22Rv1 (cell line): ENCODE measurements around the gene KLHL25.

Experiments
- H3K27ac ChIP-seq: fragments of 450-650 bp; 2 replicates; pipeline ENCODE4 v1.5.1; 2017
- ZFX ChIP-seq: fragments of 450-650 bp; IDR thresholded peaks from 2 replicates; pipeline ENCODE4 v1.6.1; 2017; ENCODE audit warnings: antibody characterized with exemption, borderline replicate concordance
- TF ChIP-seq, protein P1 (sequence below): fragments of 450-650 bp; IDR thresholded peaks from 2 replicates; pipeline ENCODE4 v1.5.1; 2017; ENCODE audit warnings: mild to moderate bottlenecking

Gene KLHL25

GRCh38 chr15:85763157-85763556 is 31.6 kb downstream of the KLHL25 start:
- TF ChIP-seq, protein P1, sequence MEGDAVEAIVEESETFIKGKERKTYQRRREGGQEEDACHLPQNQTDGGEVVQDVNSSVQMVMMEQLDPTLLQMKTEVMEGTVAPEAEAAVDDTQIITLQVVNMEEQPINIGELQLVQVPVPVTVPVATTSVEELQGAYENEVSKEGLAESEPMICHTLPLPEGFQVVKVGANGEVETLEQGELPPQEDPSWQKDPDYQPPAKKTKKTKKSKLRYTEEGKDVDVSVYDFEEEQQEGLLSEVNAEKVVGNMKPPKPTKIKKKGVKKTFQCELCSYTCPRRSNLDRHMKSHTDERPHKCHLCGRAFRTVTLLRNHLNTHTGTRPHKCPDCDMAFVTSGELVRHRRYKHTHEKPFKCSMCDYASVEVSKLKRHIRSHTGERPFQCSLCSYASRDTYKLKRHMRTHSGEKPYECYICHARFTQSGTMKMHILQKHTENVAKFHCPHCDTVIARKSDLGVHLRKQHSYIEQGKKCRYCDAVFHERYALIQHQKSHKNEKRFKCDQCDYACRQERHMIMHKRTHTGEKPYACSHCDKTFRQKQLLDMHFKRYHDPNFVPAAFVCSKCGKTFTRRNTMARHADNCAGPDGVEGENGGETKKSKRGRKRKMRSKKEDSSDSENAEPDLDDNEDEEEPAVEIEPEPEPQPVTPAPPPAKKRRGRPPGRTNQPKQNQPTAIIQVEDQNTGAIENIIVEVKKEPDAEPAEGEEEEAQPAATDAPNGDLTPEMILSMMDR: no peak
- H3K27ac ChIP-seq: no peak overlapping the region

- no peak overlapping the region for H3K27ac ChIP-seq
- TF ChIP-seq, protein P1: no peak
- TF ChIP-seq ZFX: no peak
Measured at GRCh38 chr15:85762756-85763127, 32.0 kb downstream of the KLHL25 start.

DNA sequence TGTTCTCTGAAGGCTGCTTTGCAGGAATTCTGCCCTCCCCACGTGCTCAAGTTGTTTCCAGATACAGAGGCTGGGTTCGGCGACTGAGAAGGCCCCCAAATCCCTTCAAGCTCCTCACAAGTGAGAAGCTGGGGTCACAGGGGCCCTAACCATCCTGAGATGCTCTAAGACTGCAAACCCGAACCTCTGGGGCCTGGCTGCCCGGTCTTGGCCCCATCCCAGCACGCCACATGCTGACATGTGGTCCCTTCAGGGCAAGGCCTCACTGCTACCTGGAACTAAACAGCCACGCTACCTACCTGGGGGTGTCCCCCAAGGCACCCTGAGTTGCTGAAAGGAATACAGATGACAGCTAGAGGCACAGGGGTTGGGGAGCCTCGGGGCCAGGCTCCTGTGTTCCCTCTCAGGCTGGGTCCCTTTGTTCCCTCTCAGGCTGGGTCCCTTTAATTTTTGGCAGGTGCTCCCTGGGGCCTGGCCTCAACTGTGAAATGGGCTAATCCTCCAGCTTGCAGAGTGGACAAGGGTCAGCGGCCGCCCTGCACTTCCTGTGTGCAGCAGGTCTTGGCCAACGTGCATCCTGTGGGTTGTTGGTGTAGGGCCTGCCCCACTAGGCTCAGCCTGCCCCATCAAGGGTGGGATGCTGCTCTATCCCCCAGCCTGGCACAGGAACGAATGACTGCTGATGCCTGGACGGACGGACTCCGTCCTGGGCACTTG is 32.5 kb downstream of the KLHL25 start:
- H3K27ac ChIP-seq: no peak overlapping the region
- no peak for TF ChIP-seq ZFX
- TF ChIP-seq, protein P1: no peak

DNA sequence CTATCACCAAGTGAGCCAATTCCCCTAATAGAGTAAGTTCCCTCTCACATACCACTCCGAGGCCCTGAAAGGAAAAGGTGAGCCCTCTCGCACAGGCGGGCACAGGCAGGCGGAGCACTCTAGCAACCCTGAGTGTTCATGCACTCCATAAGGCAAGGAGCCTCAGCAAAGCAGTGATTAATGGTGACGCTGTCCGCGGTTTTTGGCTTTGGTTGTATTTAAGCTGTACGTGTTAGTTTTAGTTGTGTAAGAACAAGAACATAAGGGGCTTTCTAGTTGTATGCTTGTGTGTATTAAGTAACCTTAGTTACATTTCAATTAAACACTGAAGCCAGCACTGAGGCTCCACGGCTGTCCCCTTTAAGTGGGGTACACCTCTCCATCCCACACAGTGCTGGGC is 33.1 kb downstream of the KLHL25 start:
- H3K27ac ChIP-seq: no peak overlapping the region
- no peak for TF ChIP-seq ZFX
- TF ChIP-seq, protein P1: no peak

DNA sequence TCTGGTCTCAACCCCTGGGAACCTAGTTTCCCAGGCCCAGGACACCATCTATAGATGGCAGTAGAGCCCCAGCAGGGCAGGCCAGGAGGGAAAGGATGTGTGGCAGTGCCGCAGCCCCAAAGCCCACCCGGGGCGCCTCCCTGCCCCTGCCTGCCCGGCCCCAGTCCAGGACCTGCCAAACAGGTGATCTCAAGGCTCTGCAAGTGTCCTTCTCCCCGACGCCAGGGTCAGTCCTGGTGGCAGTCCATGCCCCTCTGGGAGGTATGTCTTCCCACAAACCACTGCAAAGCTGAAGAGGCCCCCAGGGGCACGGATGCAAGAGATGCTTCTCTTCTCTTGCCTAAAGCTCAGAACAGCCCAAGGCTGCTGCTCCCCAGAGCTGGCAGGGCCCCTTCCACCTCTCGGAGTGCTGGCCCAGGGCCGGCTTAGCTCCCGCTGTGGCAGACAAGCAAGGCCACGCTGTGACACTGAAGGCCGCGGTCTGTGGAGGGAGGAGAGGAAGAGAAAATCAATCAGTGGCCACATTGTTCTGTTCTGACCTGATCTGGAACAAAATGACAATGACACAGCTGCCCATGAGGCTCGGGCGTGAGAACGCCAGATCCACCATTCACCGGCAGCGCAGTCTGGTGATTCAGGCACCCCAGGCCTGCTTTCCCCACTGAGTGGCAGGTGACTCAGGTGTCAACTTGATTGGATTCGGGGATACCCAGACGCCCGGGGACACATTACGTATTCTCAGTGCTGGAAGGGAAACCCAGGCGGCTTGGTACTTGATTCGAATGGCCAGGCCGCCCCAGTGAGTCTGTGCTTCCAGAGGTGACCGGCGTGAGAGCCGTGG is 34.0 kb downstream of the KLHL25 start:
- no peak overlapping the region for H3K27ac ChIP-seq
- TF ChIP-seq, protein P1: no peak; the same call in 1 of the 2 replicates
- no peak for TF ChIP-seq ZFX

- TF ChIP-seq ZFX: no peak
- TF ChIP-seq, protein P1: no peak
- H3K27ac ChIP-seq: no peak overlapping the region
Measured at GRCh38 chr15:85760049-85760448, 34.7 kb downstream of the KLHL25 start.

- TF ChIP-seq, protein P1: no peak
- no peak for TF ChIP-seq ZFX
- no peak overlapping the region for H3K27ac ChIP-seq
Measured at GRCh38 chr15:85759376-85759775, 35.3 kb downstream of the KLHL25 start.
